ENCODE results near the gene R3HDM4. TPM values are rescaled to one million over a fixed set of nuclear protein-coding genes. Genes with fewer than 3 reads are reported as not detected.
A peak's percentile ranks its signal among the peaks of the same experiment; 100 is the strongest.
"Not testable (repeated sequence)": the region's sequence is repeated elsewhere in the genome, so short reads cannot be mapped to it uniquely, and the experiment has no call there.

R3HDM4 gene
- total RNA-seq, result 10 to 100 TPM; 54.6 to 66.4 TPM
- long read RNA-seq, transcript R3HDM4-201 (8 exons, 1,815 nt), result major isoform, 35 of 49 reads
- long read RNA-seq, partial matches to known transcripts, result 6 of 49 reads
- long read RNA-seq, other reads (novel, unspliced or antisense), result 7 of 49 reads

DNA sequence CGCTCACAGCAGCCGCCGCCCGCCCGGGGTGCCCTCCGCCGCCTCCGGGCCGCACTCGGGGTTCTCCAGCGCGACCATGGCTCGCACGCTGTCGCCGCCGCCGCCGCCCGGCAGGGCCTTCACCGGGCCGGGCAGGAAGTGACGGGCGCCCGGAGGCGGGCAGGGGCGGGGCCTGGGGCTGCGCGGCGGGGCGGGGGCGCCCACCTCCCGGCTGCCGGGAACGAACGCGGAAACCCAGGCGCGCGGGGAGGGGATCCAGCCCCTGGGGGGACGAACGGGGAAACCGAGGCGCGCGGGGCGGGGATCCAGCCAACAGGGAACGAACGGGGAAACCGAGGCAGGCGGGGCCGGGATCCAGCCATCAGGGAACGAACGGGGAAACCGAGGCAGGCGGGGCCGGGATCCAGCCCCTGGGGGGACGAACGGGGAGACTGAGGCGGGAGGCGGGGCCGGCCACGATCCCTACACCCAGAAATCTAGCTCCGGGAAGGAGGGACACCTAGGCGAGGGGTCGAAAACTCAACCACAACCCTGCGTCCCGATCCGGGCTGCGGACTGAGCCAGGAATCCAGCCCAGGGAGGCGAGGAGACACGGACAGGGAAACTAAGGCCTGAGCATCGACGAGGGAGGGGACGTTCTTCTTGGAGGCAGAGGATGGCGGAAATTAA is at the start of gene R3HDM4:
Gene R3HDM4 (minus strand): TSS at position 140 of the 669 bp plus-strand sequence. CDS start 62 bp downstream, at position 78.
- ATAC-seq (peak; percentile 64), DNase-seq (peak; percentile 77 to 88)
- intact Hi-C loops (cut with DNase I, micrococcal nuclease), result no loop called here

DNA sequence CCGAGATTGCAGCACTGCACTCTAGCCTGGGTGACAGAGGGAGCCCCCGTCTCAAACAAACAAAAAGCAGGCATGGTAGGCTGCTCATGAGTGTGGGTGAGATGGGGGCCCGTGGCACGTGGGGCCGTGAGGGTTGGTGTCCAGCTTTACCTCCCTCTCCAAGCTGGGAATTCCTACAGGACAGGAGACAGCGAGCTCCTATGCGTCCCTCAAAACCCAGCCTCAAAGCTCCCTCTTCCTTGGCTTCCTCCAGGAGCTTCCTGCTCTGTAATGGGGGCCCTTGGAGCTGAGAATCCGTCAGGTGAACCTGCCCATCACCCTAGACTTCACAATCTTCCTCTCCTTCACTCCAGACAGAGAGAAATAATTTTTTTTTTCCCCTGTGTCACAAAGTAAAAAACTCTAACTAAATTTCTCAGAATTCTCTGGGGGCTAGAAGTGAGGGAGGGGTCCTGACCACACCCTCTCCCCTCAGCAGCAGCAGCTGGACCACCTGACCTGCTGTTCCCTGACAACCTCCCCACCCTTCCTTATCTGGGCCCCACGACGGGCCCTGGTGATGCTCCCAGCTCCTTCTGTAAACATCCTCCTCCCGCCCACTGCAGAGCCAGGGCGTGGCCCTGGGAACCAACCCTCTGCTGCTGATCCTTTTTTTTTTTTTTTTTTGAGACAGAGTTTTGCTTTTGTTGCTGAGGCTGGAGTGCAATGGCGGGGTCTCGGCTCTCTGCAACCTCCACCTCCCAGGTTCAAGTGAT is 49.0 kb upstream of the R3HDM4 start:
- ATAC-seq (peak; percentile 91), DNase-seq (peak; percentile 73 to 75)
- intact Hi-C loops (cut with DNase I, micrococcal nuclease), result no loop called here

DNA sequence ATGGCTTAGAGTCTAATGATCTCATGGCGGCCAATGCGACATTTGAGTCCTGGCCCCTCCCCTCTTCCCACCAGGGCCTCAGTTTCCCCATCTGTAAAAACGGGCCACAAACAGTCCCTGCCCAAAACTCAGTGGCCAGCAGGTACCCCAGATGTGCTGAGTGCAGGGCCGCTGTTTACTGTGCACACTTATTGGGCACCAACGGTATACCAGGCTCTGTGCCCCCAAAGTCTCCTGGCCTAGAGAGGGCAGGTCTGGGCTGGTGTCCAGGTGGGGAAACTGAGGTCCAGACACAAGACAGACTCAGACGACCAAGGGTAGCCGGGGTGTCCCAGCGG is 47.6 kb upstream of the R3HDM4 start:
- no peak for ATAC-seq

DNA sequence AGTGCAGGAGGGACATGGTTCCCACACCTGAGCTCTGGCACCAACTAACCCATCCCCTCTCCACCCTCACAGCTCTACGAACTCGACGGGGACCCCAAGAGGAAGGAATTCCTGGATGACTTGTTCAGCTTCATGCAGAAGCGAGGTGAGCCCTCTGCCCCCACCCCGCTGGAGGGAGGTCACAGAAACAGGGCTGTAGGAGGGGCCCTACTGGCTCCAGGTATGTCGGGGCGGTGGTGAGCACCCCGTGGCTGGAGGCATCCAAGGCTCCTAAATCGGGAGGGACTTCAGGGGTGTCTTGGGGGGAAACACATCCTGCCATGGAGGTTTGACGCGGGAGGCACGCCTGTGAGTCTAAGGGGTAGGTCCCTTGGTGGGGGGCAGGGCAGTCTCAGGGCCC is 47.0 kb upstream of the R3HDM4 start:
- ATAC-seq, result no peak
- intact Hi-C loops (cut with DNase I, micrococcal nuclease), result no loop called here
- DNase-seq, result no peak

More for the DNA sequence above, 47.6 kb upstream of the R3HDM4 start:
- intact Hi-C loops (cut with DNase I, micrococcal nuclease), result no loop called here
- no peak for DNase-seq

DNA sequence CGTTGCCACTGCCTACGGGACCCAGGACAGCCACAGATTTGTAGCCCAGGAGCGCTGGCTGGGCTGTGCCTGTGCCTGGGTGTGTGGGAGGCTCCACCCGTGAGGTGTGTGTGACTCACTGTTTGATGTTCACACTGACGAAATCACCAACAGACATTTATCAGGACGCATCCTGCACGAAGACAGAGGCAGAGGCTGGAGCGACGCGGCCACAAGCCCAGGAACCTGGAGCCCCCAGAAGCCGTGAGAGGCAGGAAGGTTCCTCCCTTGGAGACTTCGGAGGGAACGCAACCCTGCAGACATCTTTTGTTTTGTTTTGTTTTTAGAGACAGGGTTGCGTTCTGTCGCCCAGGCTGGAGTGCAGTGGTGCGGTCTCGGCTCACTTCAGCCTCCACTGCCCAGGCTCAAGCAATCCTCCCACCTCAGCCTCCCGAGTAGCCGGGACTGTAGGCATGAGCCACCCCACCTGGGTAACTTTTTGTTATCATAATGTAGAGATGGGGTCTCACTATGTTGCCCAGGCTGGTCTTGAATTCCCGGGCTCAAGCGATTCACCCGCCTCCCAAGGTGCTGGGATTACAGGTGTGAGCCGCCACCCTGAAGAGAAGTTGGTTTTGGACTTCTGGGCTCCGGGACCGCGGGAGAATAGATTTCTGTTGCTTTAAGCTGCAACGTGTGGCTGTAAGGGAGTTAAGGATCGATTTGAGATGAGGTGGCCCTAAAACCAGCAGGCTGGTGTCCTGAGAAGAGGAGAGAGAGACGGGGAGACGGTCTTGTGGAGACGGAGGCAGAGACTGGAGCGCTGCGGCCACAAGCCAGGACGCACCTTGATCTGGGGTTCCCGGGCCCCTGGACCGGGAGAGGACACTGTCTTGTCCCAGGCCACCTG is 46.2 kb upstream of the R3HDM4 start:
- DNase-seq, result no peak
- intact Hi-C loops (cut with DNase I, micrococcal nuclease), result no loop called here
- ATAC-seq, result peak; percentile 52

DNA sequence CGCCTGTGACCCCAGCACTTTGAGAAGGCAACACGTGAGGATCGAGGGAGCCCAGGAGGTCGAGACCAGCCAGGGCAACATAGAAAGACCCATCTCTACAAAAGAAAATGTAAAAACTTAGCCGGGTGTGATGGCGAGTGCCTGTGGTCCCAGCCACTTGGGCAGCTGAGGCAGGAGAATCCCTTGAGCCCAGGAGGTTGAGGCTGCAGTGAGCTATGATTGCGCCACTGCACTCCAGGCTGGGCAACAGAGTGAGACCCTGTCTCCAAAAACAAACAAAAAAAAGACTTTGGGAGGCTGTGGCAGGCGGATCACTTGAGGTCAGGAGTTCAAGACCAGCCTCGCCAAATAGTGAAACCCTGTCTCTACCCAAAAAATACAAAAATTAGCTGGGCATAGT is 44.6 kb upstream of the R3HDM4 start:
- DNase-seq; ATAC-seq; intact Hi-C loops (cut with DNase I, micrococcal nuclease): not testable (repeated sequence)

DNA sequence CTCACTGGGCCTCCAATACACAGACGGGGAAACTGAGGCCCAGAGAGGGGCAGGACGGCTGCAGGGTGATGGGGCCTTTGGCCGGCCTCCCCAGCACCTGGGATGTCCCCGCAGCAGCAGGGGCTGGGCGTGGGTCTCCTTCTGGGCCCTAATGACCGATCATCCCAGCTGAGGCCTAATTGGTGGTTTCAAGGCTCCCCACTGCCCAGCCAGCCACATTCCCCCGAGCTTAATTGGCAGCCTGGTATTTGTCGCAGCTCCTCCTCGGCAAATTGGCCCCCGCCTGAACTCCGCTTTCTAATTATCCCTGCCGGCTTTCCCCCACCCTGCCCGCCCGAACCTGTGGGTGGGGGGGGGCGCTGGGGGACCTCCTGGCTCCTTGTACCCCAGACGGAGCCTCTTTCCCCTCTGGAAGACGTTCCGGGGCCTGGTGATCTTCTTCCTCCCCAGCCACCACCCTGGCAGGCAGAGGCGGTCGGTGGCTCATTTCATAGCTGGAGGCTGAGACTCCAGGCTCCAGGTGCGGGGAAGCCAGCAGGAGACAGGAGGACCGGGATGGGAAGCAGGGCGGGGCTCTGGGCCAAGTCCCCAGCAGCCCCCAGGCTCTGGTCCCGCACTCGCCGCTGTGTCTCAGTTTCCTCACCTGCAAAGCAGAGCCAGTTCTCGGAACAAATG is 43.9 kb upstream of the R3HDM4 start:
- DNase-seq, result no peak
- ATAC-seq, result peak; percentile 18
- intact Hi-C loops (cut with DNase I, micrococcal nuclease), result no loop called here

DNA sequence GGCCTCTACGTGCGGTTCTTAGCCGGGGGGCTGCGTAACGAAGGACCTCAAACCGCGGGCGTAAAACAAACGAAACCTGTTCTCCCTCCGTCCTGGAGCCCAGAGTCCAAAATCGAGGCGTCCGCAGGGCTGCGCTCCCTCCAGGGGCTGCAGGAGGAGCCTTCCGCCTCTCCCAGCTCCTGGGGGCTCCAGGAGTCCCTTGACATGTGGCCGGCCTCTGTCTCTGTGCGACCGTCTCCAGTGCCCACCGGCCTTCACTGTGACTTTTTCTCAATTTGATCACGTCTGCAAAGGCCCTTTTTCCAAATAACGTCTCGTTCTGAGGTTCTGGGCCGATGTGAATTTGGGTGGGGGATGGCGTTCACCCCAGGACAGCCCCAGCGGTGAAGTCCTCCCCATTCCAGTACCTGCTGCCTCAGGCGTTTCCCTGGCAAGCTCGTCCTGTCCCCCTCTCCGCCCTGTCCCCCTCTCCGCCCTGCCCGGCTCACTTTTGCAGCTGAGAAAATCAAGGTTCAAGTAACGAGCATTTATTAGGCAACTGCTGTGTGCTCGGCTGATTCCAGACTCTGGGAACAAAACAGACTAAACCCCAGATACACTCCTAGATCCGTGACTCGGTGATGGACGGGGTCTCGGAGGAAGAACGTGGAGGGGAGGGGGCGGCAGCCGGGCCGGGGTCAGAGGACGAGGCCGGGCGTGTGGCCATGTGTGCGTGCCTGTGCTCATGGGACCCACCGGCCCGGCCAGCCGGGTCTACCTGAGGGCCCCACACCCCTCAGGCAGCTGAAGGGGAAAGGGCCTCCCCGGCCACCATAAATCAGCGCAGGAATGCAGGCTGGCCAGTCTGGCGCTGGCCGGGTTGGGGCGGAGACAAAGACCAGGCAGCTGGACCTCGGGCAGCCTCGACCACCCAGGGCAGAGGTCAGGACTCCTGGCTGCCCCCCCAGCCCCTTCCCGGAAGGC is 43.1 kb upstream of the R3HDM4 start:
- intact Hi-C loops (cut with DNase I, micrococcal nuclease), result no loop called here
- ATAC-seq, result peak; percentile 28
- no peak for DNase-seq

DNA sequence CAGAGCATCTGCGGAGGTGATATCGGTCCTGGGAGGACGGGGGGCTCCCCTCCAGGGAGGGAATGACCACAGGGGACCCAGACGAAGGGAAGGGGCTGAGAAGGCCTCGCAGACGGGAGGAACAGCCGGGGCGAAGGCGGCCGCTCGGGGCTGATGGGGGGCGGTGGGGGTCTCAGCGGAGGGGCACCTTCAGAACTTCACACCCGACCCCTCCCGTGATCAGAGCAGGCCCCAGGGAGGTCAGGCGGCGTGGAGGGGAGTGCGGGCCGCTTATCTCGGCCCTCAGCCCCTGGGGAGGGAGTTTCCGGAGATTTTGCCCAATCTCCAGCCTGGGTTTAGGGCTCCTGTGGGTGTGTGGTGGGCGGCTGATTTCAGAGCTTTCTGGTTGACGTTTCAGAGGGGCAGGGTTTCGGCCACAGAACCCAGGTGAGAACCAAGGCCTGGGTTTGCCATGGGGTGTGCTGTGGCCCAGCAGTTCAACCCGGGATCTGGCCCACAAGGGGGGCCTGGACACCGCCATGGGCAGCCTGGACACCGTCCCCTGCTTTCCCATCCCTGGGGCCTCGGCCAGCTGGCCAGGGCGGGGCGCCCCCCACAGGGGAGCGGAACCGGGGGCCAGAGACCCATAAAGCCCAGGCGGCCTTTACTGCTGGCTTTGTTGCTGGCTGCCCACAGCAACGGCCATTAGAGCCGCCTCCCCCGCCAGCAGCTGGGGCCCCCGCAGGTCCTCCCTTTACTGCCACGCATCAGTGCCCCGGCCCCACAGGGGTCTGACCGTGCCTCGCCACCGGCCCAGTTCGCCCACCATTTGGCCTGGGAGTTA is 41.9 kb upstream of the R3HDM4 start:
- no peak for ATAC-seq
- intact Hi-C loops (cut with DNase I, micrococcal nuclease), result no loop called here
- DNase-seq, result no peak

DNA sequence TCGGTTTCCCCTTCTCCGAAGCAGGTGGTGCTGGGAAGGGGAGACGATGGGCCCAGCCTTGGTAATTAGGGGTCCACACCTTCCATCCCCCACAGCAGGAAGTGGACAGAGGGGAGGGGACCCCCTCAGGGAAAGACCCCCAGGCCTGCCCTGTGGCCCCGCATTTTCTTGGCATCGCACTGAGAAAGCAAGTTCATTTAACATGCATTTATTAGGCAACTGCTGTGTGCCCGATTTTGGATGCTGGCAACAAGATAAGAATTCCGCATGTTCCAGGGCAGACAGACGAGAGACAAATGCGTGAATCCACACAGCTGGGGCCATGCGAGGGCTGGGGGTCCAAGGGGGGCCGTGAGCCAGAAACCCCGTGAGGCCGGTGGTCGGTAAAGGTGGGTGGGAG is 41.3 kb upstream of the R3HDM4 start:
- no peak for DNase-seq
- intact Hi-C loops (cut with DNase I, micrococcal nuclease), result no loop called here
- no peak for ATAC-seq

DNA sequence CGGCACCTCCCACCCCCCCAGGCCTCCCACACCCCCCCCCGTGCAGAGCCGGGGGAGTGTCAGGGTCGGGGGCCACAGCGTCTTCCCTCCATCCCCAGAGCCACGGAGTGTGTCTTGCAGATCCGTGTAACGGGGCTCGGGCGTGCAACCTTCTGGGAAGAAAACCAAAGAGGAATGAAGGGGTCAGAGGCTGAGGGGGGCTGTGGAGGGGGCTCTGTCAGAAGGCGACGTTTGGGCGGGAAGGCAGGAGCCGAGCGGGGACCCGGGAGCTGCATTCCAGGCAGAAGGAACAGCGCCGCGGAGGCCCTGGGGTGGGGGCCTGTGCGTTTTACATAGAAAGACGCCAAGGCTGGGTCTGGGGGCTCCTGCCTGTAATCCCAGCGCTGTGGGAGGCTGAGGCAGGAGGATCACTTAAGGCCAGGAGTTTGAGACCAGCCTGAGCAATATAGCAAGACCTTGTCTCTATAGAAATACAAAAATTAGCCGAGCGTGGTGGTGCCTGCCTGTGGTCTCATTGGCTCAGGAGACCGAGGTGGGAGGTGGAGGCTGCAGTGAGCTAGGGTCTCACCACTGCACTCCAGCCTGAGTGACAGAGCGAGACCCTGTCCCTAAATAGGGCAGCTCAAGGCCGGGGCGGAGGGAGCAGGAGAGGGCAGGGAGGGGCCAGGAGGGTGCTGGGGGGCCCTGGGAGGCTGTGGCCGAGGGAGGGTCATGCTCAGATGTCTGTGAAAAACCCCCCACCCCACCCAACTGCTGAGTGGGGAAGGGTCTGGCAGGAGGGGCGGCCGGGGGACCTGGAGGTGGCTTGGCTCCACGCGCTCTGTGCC is 40.6 kb upstream of the R3HDM4 start:
- ATAC-seq (no peak), DNase-seq (no peak)
- intact Hi-C loops (cut with DNase I, micrococcal nuclease), result no loop called here

DNA sequence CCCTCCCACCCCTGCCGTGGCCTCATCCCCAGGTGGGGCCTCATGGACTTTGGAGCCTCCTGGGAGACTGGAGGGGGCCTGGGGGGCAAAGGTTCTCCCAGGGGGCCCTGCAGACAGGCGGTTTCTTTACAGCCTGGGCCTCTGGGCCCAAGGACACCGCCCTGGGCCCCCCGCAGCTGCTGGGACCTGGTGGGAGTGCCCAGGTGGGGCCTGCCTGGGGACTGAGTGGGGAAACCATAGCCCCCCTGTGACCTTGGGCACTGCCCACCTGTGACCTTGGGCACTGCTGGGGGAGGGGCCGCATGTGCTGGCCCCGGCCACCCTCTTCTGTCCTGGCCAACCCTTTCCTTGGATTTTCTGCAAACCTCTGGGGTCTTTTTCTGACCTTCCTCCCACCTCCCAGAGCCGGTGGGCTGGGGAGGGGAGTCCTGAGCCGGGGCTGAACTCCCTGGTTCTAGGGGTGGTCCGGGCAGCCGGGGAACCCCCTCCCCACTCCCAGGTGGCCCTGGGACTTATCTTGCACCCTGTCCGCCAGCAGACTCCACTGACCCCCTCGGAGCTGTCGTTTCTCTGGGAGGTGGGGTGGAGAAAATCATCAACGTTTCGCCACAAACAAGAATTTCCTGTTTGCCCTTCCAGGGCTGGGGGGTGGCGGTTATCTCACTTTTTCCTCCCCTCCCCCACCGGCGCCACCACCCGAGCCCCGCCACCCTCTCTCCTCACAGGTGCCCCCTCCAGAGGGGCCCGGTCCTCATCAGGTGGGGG is 39.8 kb upstream of the R3HDM4 start:
- ATAC-seq (peak; percentile 79), DNase-seq (peak in 1 of 2 donors; percentile 58)
- intact Hi-C loops (cut with DNase I, micrococcal nuclease), result no loop called here

DNA sequence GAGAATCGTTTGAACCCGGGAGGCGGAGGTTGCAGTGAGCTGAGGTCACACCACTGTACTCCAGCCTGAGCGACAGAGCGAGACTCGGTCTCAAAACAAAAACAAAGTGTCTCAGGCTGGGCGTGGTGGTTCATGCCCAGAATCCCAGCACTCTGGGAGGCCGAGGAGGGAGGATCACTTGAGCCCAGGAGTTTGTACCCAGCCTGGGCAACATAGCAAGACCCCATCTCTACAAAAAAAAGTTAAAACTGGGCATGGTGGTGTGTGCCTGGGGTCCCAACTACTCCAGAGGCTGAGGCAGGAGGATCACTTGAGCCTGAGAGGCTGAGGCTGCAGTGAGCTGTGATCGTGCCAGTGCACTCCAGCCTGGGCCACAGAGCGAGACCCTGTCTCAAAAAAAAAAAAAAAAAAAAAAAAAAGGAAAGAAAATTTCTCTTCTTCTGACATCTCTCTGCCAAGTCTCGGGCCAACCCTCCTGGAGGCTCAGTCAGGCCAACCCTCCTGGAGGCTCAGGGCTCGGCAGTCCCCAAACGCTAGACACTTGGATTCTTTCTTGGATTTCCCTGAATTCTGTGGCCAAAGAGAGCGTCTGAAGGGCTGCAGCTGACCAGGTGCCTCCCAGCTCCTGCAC is 39.1 kb upstream of the R3HDM4 start:
- intact Hi-C loops (cut with DNase I, micrococcal nuclease), result no loop called here
- DNase-seq (no peak), ATAC-seq (no peak)

DNA sequence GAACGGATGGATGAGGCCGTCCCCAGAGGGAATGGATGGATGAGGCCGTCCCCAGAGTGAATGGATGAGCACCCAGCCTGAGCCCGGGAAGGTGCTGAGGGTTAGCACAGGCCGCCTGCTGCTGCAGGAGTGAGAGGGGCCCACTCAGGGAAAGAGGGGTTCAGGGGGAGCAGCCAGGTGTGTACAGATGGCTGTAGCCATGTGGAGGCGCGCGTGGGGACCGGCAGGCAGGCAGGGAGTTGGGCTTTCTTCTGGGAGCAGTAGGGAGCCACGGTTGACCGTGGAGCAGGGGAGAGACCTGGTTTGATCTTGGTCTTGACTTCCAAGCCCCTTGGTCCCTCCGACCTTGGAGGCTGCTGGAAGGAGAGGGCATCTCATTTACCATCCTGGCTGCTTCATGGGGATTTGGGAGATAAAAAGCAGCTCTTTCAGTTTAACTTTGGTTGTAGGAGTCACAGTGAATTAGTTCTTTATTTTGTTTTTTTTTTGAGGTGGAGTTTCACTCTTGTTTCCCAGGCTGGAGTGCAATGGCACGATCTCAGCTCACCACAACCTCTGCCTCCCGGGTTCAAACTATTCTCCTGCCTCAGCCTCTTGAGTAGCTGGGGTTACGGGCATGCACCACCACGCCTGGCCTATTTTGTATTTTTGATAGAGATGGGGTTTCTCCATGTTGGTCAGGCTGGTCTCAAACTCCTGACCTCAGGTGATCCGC is 37.5 kb upstream of the R3HDM4 start:
- intact Hi-C loops (cut with DNase I, micrococcal nuclease), result no loop called here
- ATAC-seq (no peak), DNase-seq (no peak)

Measured in left colon (tissue), 2 donors.